Heart right ventricle (tissue), 16 donors: ENCODE results near the gene LGR6. TPM values are rescaled to one million over a fixed set of nuclear protein-coding genes. Genes with fewer than 3 reads are reported as not detected.

Source experiments
- ATAC-seq, 8 donors: fragments of 200-7000 bp; cut with Tn5 transposase; one replicate each; pipeline ENCODE4 v1.9.1; 2020; ENCODE audit warnings: mild to moderate bottlenecking in 8 of 8, moderate library complexity in 8 of 8, moderate number of reproducible peaks in 1 of 8
- DNase-seq, 2 donors: peaks; one replicate each; pipeline ENCODE4 v3.0.0-alpha.2; 2020
- H3K27ac ChIP-seq, 10 donors: fragments of 200-600 bp; sonication (generic) in 2 of 10; one replicate each; pipeline versions ENCODE4 v1.5.0 to v1.8.0; 2020 to 2022; ENCODE audit warnings: mild to moderate bottlenecking in 3 of 10
- H3K27me3 ChIP-seq, 7 donors: fragments of 200-600 bp; one replicate each; pipeline ENCODE4 v1.8.0; 2021 to 2022; ENCODE audit warnings: mild to moderate bottlenecking in 2 of 7
- H3K36me3 ChIP-seq, 9 donors: fragments of 200-600 bp; sonication (generic) in 1 of 9; one replicate each; pipeline versions ENCODE4 v1.5.0 to v1.8.0; 2020 to 2022; ENCODE audit warnings: mild to moderate bottlenecking in 2 of 9
- H3K4me1 ChIP-seq, 9 donors: fragments of 200-600 bp; sonication (generic) in 1 of 9; one replicate each; pipeline versions ENCODE4 v1.5.0 to v1.8.0; 2020 to 2022; ENCODE audit warnings: mild to moderate bottlenecking in 4 of 9
- H3K4me3 ChIP-seq, 10 donors: fragments of 200-600 bp; sonication (generic) in 2 of 10; one replicate each; pipeline versions ENCODE4 v1.5.0 to v1.8.0; 2020 to 2022; ENCODE audit warnings: mild to moderate bottlenecking in 7 of 10, moderate library complexity in 2 of 10
- H3K9me3 ChIP-seq, 11 donors: fragments of 200-600 bp in 10 of 11; sonication (generic) in 2 of 11; one replicate each; pipeline versions ENCODE4 v1.5.0 to v1.8.0; 2013 to 2022; ENCODE audit warnings: mild to moderate bottlenecking in 2 of 11, control low read depth in 1 of 11, moderate library complexity in 1 of 11
- CTCF ChIP-seq, 9 donors: fragments of 200-600 bp; sonication (generic) in 2 of 9; IDR thresholded peaks; one replicate each; pipeline versions ENCODE4 v1.5.0 to v1.8.0; 2021 to 2022; ENCODE audit warnings: antibody characterized with exemption in 9 of 9, mild to moderate bottlenecking in 5 of 9, moderate library complexity in 1 of 9
- WGBS, 2 donors: extraction: QIAGEN DNeasy Blood & Tissue Kit; methylation state at CpG; one replicate each; pipeline ENCODE4 v1.1.7; 2013; ENCODE audit warnings: inconsistent platforms in 1 of 2; 5-methylcytosine and 5-hydroxymethylcytosine counted together
- intact Hi-C, 10 donors: fragments of 100-400 bp; cut with DNase I; formaldehyde crosslinking; loops; one replicate each; pipeline versions ENCODE4 v1.11.1 to v1.14.2; 2022
- polyA plus RNA-seq, 2 donors: library from polyadenylated mRNA; stranded (reverse); fragments of 200-250 nt; gene quantifications; one replicate each; pipeline ENCODE4 v1.2.3, GENCODE V29; 2013
- total RNA-seq, 10 donors: library from RNA; stranded (reverse); fragmentation: NEBNext Ultra II Directional in 3 of 10; extraction: Animal tissue kit (Norgen Biotek cat#: 25700) in 3 of 10; gene quantifications; one replicate each; pipeline versions ENCODE4 v1.2.1 to v1.2.4, GENCODE V29; 2021 to 2023
- donor health status: Arrhythmogenic right ventricular cardiomyopathy.
- donor health status: ischemic (EF 13 %, LVEDD 7.1; RV severe dilation, severe dysfunction).
- donor health status: healthy with polysubstance abuse.
- donor health status: DM: no; HTN: yes; CAD: no.
- donor health status: DM: no; HTN: no; CAD: no.
- donor health status: ischemic (EF 25% LVEDD 6.9; RV normal size, moderate dysfunction).
- donor health status: ischemic (EF 25% LVEDD 5.7; RV mildly dilated, moderate dysfunction).
- donor health status: healthy.
- donor health status: DM: yes; HTN: yes; CAD: no.
- donor health status: Ischemic cardiomyopathy.
- donor health status: ischemic (EF 35%, LVEDD 5.7; RV mildly dilated, moderate dysfunction).
- donor health status: nonischemic (EF 11% LVEDD 7.7; RV severe dilation, severe dysfunction).
- donor health status: DM: yes; HTN: yes; CAD: no.
- donor health status: PGD.
- donor health status: ischemic (EF 29% LVEDD 5.4; RV normal size, mild dysfunction).
- donor health status: nonischemic (EF 23%, LVEDD 6.1; RV moderate dilation, normal function).

Gene LGR6
- total and polyA plus RNA-seq, 12 donors, result 0.19 to 13.5 (median 2.2) TPM

DNA sequence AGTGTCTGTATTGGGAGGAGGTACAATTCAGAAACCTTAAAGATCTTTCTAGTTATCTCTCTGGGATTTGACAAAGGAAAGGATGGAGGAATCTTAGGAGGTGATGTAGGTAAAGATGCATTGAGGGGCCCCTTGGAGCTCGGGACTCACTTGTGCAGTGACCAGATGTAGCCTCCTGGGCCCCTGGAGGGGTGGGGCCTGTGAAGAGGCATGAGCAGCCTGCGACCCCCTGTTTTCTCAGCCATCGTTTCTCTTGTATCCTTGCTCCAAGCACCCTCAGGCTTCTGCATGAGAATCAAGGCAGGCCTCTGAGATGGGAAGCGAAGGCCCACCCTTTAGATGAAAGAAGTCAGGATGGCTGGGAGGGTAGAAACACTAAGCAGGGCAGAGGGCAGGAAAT is 39.6 kb downstream of the LGR6 start:
- Histone ChIP-seq H3K27me3 (peaks cover 0 to 31% (median 23%) of the 10 kb centered on the region in 7 donors), H3K27ac (no peak overlapping the region), H3K4me1 (peaks cover 0 to 7% (median 0%) of the 10 kb centered on the region in 9 donors), H3K9me3 (no peaks in the 10 kb centered on the region), H3K36me3 (no peaks in the 10 kb centered on the region), H3K4me3 (no peak overlapping the region)
- TF ChIP-seq CTCF (IDR thresholded peaks at IDR 0.05), result no peak
- ATAC-seq (no peak), DNase-seq (no peak)
- intact Hi-C loops, result no loop called here
- WGBS, 2 donors, result 70 to 88% methylated on average over 4 of the region's 4 CpGs

GRCh38 chr1:202233804-202234203 is 40.2 kb downstream of the LGR6 start:
- no peak for DNase-seq
- Histone ChIP-seq H3K4me3 (no peak overlapping the region), H3K36me3 (no peaks in the 10 kb centered on the region), H3K9me3 (no peaks in the 10 kb centered on the region), H3K27ac (no peak overlapping the region), H3K27me3 (peaks cover 0 to 34% (median 26%) of the 10 kb centered on the region in 7 donors), H3K4me1 (peaks cover 0 to 7% (median 0%) of the 10 kb centered on the region in 9 donors)
- WGBS, 2 donors, result 72 to 81% methylated on average over 2 of the region's 2 CpGs
- intact Hi-C loops, result no loop called here
- no peak for TF ChIP-seq CTCF (IDR thresholded peaks at IDR 0.05)
- ATAC-seq, result no peak

- H3K27ac ChIP-seq, result no peak overlapping the region
- H3K9me3 ChIP-seq, result no peaks in the 10 kb centered on the region
- TF ChIP-seq CTCF (IDR thresholded peaks at IDR 0.05), result no peak
- WGBS, 2 donors, result 76 to 87% methylated on average over 3 of the region's 3 CpGs
- intact Hi-C loops, result no loop called here
- DNase-seq, result no peak
- ATAC-seq, result no peak
- no peaks in the 10 kb centered on the region for H3K36me3 ChIP-seq
- peaks cover 0 to 34% (median 26%) of the 10 kb centered on the region in 7 donors for H3K27me3 ChIP-seq
- H3K4me3 ChIP-seq, result no peak overlapping the region
- H3K4me1 ChIP-seq, result peaks cover 0 to 7% (median 0%) of the 10 kb centered on the region in 9 donors
Observed at GRCh38 chr1:202234331-202235002, 40.9 kb downstream of the LGR6 start.

GRCh38 chr1:202235003-202235660 is 41.5 kb downstream of the LGR6 start:
- TF ChIP-seq CTCF (IDR thresholded peaks at IDR 0.05), result no peak
- Histone ChIP-seq H3K36me3 (no peaks in the 10 kb centered on the region), H3K4me3 (no peak overlapping the region), H3K9me3 (no peaks in the 10 kb centered on the region), H3K27ac (no peak overlapping the region), H3K27me3 (peaks cover 0 to 34% (median 26%) of the 10 kb centered on the region in 7 donors), H3K4me1 (peaks cover 0 to under 1% (median 0%) of the 10 kb centered on the region in 9 donors)
- intact Hi-C loops, result no loop called here
- 73 to 79% methylated on average over 7 of the region's 7 CpGs for WGBS, 2 donors
- DNase-seq (no peak), ATAC-seq (no peak)
